ENCODE results near the gene YRDC. TPM values are rescaled to one million over a fixed set of nuclear protein-coding genes. Genes with fewer than 3 reads are reported as not detected.
"Not testable (repeated sequence)": the region's sequence is repeated elsewhere in the genome, so short reads cannot be mapped to it uniquely, and the experiment has no call there.

YRDC gene
- polyA plus RNA-seq, 5 donors = 8.9 to 13.1 (median 11.2) TPM

DNA sequence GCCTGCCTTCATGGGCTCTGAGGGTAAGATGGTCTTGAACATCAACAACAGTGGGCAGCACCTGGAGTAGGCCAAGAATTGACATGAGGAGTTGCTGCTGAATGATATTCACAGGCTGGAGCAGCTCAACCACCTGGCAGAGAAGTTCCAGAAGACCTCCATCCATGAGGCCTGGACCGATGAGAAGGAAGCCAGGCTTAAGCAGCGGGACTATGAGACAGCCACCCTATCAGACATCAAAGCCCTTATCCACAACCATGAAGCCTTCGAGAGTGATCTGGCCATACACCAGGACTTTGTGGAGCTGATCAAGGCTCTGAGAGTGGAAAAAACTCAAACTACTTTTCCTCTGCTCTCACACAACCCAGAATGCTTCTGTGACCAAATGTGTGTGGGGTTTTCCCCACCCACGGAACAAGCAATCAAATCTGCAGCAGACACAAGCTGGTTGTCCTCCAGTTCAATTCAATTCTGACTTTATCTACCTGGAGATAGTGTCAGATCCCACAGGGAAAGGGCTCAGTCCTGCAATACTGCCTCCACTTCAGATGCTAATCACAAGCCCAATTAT, 31.0 kb downstream of the YRDC start:
- DNase-seq = no peak

- not testable (repeated sequence) for DNase-seq
Measured at GRCh38 chr1:37771440-37771839, 36.6 kb downstream of the YRDC start.

DNA sequence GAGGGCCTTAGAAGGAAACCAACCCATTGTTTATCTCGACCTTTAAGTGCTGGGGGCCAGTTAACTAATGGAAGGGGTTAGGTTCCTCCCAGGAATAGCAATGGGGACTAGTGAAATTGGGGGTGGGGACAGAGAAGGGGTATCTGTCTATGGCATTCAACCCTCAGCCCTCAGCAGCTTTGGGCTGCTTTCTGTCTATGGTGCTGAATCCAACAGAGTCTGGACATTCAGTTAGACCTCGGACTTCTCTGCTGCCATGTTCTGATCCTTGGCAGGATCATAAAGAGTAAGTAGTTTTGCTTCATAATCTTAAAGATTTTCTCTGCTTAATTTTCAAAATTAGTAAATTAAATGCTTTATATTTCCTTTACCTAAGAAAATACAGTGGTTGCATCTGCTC, 40.5 kb downstream of the YRDC start:
- no peak for DNase-seq

- DNase-seq = no peak
Measured at GRCh38 chr1:37765916-37766664, 41.9 kb downstream of the YRDC start.

DNA sequence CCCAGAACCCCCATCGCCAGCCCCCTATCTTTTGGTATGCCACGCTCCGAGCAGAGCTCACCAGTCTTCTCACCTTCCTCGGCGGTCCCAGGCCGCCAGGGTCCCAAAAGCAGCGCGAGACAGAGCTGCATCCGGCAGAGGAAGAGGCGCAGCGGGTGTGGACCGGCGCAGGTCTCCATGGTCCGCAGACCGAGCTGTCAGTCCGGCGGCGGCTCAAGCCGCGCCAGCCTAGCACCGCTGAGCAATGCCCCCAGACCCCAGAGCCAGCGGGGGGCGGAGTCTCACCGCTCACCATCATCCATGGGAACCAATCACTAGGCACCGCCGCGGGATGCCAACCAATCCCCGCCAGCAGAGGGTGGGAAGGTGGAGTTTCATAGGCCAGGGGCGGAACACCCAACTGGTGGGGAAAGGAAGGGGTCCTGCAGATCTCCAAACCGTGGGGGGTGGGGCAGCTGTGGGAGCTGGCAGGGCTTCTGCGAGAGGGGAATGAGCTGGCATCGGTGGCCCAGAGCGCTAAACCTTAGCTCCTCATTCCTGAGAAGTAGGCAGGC, 43.0 kb downstream of the YRDC start, which contains the start of gene EPHA10:
Gene EPHA10, minus strand, starts transcription at position 233 of the 554 bp plus-strand sequence. Its CDS starts 54 bp downstream, at position 179.
- DNase-seq = no peak

GRCh38 chr1:37764414-37764825, 43.6 kb downstream of the YRDC start:
- peak; percentile 39 to 57 for DNase-seq

DNA sequence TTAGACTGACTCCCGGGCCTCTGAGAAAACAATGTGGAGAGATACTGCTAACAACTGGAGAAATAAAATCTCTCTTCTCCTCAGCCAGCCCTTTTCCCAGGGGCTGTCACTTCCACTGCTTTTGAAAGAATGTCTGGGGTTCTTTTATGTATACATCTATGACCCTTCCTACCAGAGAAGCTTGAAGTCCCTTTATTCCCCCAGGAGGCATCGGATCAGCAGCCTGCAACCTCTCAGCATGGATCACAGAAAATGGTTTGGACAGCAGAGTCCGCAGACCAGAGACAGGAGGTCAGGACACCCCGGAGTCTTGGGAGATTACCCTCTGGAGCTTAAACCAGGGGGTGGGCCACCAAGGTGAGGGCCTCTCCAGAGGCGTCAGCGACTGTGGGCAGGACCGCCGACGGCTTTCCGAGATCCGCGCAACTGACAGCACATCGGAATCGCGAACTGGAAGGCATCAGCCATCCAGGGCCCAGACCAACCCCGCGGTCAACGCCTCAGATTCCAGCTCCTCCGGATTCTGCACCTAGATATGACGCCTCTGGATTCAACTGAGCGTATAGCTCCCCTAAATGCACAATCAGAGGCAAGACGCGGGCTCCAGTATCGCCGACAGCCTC, 44.1 kb downstream of the YRDC start:
- DNase-seq = no peak

- no peak for DNase-seq
Measured at GRCh38 chr1:37762516-37762915, 45.5 kb downstream of the YRDC start.

DNA sequence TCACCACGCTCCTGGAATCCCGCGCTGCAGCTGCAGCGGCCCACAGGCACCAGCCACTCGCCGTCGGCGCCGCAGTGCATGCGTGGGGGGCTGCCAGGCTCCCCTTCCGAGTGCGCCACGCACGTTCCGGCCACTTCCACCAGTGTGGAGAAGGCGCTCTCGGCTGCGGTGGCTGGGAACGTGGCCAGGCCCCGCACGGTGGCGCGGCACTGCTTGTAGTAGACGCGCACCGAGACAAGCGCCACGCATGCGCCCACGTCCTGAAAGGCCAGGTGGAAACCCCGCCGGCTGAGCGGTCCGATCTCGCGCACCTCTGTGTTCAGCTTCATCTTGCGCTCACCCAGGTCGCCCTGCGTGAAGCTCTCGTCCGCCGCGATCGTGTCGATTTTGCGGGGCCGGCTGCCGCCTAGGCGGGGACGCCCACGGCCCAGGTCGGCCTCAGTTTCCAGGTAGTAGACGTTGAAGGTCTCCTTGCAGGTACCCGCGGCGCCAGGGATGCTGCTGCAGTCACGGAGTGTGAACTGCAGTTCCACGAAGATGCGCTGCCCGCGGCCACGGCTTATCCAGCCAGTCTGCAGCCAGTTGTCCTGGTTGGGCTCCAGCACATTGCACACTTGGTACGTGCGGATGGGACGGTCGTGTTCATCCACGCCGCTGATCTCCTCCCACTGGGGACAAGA, 46.5 kb downstream of the YRDC start:
- no peak for DNase-seq

DNA sequence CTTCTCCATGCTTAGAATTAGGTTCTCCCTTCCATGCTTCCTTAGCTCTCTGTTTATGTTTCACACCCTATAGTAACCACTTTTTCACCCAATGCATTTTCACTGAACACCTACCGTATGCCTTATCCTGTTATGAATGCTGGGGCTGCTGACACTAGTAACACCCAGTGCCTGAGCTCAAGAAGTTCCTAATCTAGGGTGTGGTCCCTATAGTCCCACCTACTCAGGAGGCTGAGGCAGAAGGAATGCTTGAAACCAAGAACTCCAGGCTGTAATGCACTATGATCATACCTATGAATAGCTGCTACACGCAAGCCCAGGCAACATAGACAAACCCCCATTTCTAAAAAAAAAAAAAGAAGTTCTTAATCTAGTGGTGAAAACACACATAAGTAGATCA, 48.6 kb downstream of the YRDC start:
- DNase-seq = no peak

DNA sequence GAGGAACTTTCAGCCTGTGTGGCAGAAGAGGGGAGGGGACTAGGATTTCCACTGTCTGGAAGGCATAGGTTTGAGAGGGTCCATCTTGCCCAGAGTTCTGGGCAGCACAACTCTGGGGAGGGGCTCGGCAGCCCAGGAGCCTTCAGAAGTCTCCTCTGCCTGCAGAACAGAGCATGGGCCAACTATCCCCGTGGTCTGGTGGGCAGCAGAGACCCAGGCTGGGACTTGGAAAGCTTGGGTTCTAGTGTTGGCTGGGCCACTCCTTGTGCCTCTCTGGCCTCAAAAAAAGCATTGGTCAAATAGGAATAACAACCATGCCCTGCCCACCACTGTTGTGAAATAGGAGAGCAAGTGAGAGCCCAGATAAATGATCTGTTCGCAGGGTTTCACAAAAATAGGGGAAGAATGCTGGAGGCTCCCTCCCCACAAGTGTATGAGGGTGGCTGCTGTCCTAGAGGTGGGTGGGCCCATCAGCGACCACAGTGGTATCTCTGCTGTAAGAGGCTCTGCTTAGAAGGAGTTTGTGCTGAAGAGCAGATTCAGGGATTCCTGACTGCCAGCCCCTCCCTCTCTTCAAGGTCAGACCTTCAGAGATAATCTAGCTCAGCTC, 52.0 kb downstream of the YRDC start:
- no peak for DNase-seq

DNA sequence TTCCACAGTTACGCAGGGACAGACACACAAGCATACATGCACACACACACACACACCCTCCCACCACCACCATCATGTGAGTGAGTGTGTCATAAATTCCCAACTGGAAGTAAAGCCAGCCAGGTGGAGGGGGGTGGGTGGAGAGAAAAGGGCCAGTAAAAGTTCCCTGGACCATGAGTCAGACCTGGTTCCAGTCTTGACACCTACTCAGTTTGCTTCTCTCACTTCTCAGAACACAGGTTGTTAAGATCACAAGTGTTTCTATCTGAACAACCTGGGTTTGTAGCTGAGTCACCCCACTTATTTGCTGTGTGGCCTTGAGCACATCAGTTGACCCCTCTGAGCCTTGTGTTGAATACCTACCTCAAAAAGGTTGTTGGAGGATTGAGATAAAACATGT, 52.7 kb downstream of the YRDC start:
- no peak for DNase-seq

DNA sequence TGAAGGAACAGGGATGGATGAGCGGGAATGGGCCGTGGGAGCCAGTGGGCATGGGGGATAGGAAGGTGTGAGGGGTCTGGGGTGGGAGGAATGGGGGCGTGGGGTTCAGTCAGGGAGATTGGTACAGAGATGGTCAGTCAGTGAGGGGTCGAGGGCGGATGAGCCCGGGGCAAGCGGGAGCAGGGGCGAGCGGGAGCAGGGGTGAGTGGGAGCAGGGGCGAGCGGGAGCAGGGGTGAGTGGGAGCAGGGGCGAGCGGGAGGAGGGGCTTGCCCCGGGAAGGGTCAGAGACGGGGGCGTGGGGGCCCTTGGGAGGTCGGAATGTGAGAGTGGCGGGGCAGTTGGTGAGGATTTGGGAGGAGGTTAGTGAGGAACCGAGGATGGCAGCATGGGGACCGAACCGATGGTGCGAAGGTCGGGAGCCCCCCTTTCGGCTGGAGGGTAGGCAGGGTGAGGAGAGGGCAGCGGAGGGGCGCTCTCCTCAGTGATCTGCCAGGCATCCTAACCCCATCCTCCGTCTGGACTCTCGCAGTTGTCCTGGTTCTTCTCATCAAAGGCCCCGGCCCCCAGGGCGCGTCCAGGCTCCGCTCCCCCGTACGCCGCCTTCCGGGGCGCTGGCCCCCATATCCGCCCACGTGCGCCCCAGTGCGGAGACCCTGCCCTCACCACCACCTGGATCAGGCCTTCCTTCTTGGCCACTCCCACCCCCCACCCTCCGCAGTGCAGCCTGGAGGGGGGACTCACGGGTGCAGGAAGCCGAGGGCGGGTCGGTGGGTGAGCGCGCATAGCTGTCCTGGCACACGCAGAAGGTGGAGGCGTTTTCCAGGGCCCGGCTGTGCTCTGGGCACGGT, 54.3 kb downstream of the YRDC start:
- no peak for DNase-seq

Other genes with a start within 250 kb of the YRDC start
- 10 to 100 TPM; 61.7 to 66.2 (median 63.3) TPM for gene GNL2, start 212.3 kb downstream of the YRDC start, polyA plus RNA-seq (ENCODE audit: insufficient read depth in 1 of 5, insufficient read length in 5 of 5, low replicate concordance in 1 of 5)
- gene RSPO1, start 173.3 kb downstream of the YRDC start, polyA plus RNA-seq (ENCODE audit: insufficient read depth in 1 of 5, insufficient read length in 5 of 5, low replicate concordance in 1 of 5) = 1 to 10 TPM; 1.4 to 2.2 (median 1.5) TPM
- 10 to 100 TPM; 13.0 to 29.2 (median 16.2) TPM for gene CDCA8, start 115.7 kb downstream of the YRDC start, polyA plus RNA-seq (ENCODE audit: insufficient read depth in 1 of 5, insufficient read length in 5 of 5, low replicate concordance in 1 of 5)
- under 1 TPM; 0.14 to 0.30 (median 0.27) TPM for gene EPHA10, start 43.1 kb downstream of the YRDC start, polyA plus RNA-seq (ENCODE audit: insufficient read depth in 1 of 5, insufficient read length in 5 of 5, low replicate concordance in 1 of 5)
- 1 to 10 TPM; 3.7 to 5.5 (median 4.4) TPM for gene MANEAL, start 14.4 kb downstream of the YRDC start, polyA plus RNA-seq (ENCODE audit: insufficient read depth in 1 of 5, insufficient read length in 5 of 5, low replicate concordance in 1 of 5)
- 10 to 100 TPM; 15.3 to 52.3 (median 25.1) TPM for gene C1orf122, start 418 bp downstream of the YRDC start, polyA plus RNA-seq (ENCODE audit: insufficient read depth in 1 of 5, insufficient read length in 5 of 5, low replicate concordance in 1 of 5)
- gene MTF1, start 51.4 kb upstream of the YRDC start, polyA plus RNA-seq (ENCODE audit: insufficient read depth in 1 of 5, insufficient read length in 5 of 5, low replicate concordance in 1 of 5) = 1 to 10 TPM; 7.7 to 9.6 (median 8.8) TPM
- gene INPP5B, start 138.8 kb upstream of the YRDC start, polyA plus RNA-seq (ENCODE audit: insufficient read depth in 1 of 5, insufficient read length in 5 of 5, low replicate concordance in 1 of 5) = 10 to 100 TPM; 25.7 to 36.0 (median 27.9) TPM
- 100 to 1,000 TPM in 2 of 5 donors, 10 to 100 TPM in 3; 75.3 to 112 (median 96.0) TPM for gene SF3A3, start 181.8 kb upstream of the YRDC start, polyA plus RNA-seq (ENCODE audit: insufficient read depth in 1 of 5, insufficient read length in 5 of 5, low replicate concordance in 1 of 5)
- gene FHL3, start 197.3 kb upstream of the YRDC start, polyA plus RNA-seq (ENCODE audit: insufficient read depth in 1 of 5, insufficient read length in 5 of 5, low replicate concordance in 1 of 5) = 10 to 100 TPM; 11.5 to 25.2 (median 16.3) TPM
- 10 to 100 TPM; 38.4 to 56.8 (median 42.9) TPM for gene UTP11, start 204.5 kb upstream of the YRDC start, polyA plus RNA-seq (ENCODE audit: insufficient read depth in 1 of 5, insufficient read length in 5 of 5, low replicate concordance in 1 of 5)
- under 1 TPM in 3 of 5 donors, not detected in 2; 0.12 to 0.29 (median 0.16) TPM for gene POU3F1, start 238.6 kb upstream of the YRDC start, polyA plus RNA-seq (ENCODE audit: insufficient read depth in 1 of 5, insufficient read length in 5 of 5, low replicate concordance in 1 of 5)

All from right lung (tissue), 5 donors.